ENCODE data around the gene ADCY3. TPM values are rescaled to one million over a fixed set of nuclear protein-coding genes. Genes with fewer than 3 reads are reported as not detected.

The ADCY3 gene
- polyA plus RNA-seq, 1 donor (not counting 4 experiments of a cell fraction or from before 2014, with no cell fraction given) = 33.2 TPM

GRCh38 chr2:24870891-24871705 is 48.9 kb downstream of the ADCY3 start:
- no peaks in the 10 kb centered on the region for H3K9me1 ChIP-seq (ENCODE audit: control insufficient read depth, extremely low read depth, insufficient read depth, low read length)
- dilution Hi-C loops (cut with MboI; ENCODE audit: extremely low pct_ligation_motif_present, low sequenced_read_pairs) = no loop called here
- no peaks in the 10 kb centered on the region for H3K79me2 ChIP-seq (ENCODE audit: control insufficient read depth, insufficient read depth, low read length)
- no peak overlapping the region for H2AFZ ChIP-seq (ENCODE audit: control insufficient read depth, low read length)
- H3K9me3 ChIP-seq (ENCODE audit: control insufficient read depth, low read depth, low read length) = no peaks in the 10 kb centered on the region
- H3K9ac ChIP-seq (ENCODE audit: control insufficient read depth, extremely low read depth, insufficient read depth, low read length) = no peak overlapping the region
- H3K4me1 ChIP-seq (ENCODE audit: control insufficient read depth, extremely low read depth, insufficient read depth, low read length) = no peaks in the 10 kb centered on the region
- DNase-seq (ENCODE audit: low read depth, low spot score) = no peak
- peaks cover 0 to 2% of the 10 kb centered on the region in 2 experiments for H3K36me3 ChIP-seq (ENCODE audit: control insufficient read depth in 2 of 2, extremely low read depth in 1 of 2, insufficient read depth in 2 of 2, low read length in 2 of 2)
- H3K4me3 ChIP-seq (ENCODE audit: control insufficient read depth in 2 of 3, extremely low read depth in 1 of 3, insufficient read depth in 2 of 3, low read depth in 1 of 3, low read length in 3 of 3) = no peak overlapping the region
- no peaks in the 10 kb centered on the region for H3K27me3 ChIP-seq (ENCODE audit: control insufficient read depth, extremely low read depth, insufficient read depth, low read length)
- no peak overlapping the region for H3K4me2 ChIP-seq (ENCODE audit: control insufficient read depth, extremely low read depth, insufficient read depth, low read depth, low read length)
- H3K27ac ChIP-seq (ENCODE audit: control insufficient read depth, insufficient read depth, low read length) = no peak overlapping the region
- H4K20me1 ChIP-seq (ENCODE audit: control insufficient read depth, extremely low read depth, insufficient read depth, low read length) = no peaks in the 10 kb centered on the region
- TF ChIP-seq EZH2 (IDR thresholded peaks at IDR 0.05; ENCODE audit: low read length) (no peak), CTCF (optimal IDR thresholded peaks at IDR 0.05 in 1 of 3, IDR thresholded peaks at IDR 0.05 in 1 of 3, conservative IDR thresholded peaks at IDR 0.05 in 1 of 3; ENCODE audit: extremely low read depth in 1 of 3, insufficient read depth in 2 of 3, low read length in 3 of 3) (no peak)
- FAIRE-seq = no peak

GRCh38 chr2:24870440-24870839 is 49.6 kb downstream of the ADCY3 start:
- DNase-seq (ENCODE audit: low read depth, low spot score) = no peak
- Histone ChIP-seq H3K9me1 (ENCODE audit: control insufficient read depth, extremely low read depth, insufficient read depth, low read length) (no peaks in the 10 kb centered on the region), H3K27ac (ENCODE audit: control insufficient read depth, insufficient read depth, low read length) (no peak overlapping the region), H4K20me1 (ENCODE audit: control insufficient read depth, extremely low read depth, insufficient read depth, low read length) (no peaks in the 10 kb centered on the region), H2AFZ (ENCODE audit: control insufficient read depth, low read length) (no peak overlapping the region), H3K9me3 (ENCODE audit: control insufficient read depth, low read depth, low read length) (no peaks in the 10 kb centered on the region), H3K79me2 (ENCODE audit: control insufficient read depth, insufficient read depth, low read length) (no peaks in the 10 kb centered on the region), H3K4me3 (ENCODE audit: control insufficient read depth in 2 of 3, extremely low read depth in 1 of 3, insufficient read depth in 2 of 3, low read depth in 1 of 3, low read length in 3 of 3) (no peak overlapping the region), H3K4me2 (ENCODE audit: control insufficient read depth, extremely low read depth, insufficient read depth, low read depth, low read length) (no peak overlapping the region), H3K36me3 (ENCODE audit: control insufficient read depth in 2 of 2, extremely low read depth in 1 of 2, insufficient read depth in 2 of 2, low read length in 2 of 2) (peaks cover 0 to 2% of the 10 kb centered on the region in 2 experiments), H3K9ac (ENCODE audit: control insufficient read depth, extremely low read depth, insufficient read depth, low read length) (no peak overlapping the region), H3K4me1 (ENCODE audit: control insufficient read depth, extremely low read depth, insufficient read depth, low read length) (no peaks in the 10 kb centered on the region), H3K27me3 (ENCODE audit: control insufficient read depth, extremely low read depth, insufficient read depth, low read length) (no peaks in the 10 kb centered on the region)
- no peak for TF ChIP-seq CTCF (optimal IDR thresholded peaks at IDR 0.05 in 1 of 3, IDR thresholded peaks at IDR 0.05 in 1 of 3, conservative IDR thresholded peaks at IDR 0.05 in 1 of 3; ENCODE audit: extremely low read depth in 1 of 3, insufficient read depth in 2 of 3, low read length in 3 of 3)
- TF ChIP-seq EZH2 (IDR thresholded peaks at IDR 0.05; ENCODE audit: low read length) = no peak
- no peak for FAIRE-seq
- dilution Hi-C loops (cut with MboI; ENCODE audit: extremely low pct_ligation_motif_present, low sequenced_read_pairs) = no loop called here

All from keratinocyte (primary cell).